GM23338 (cell line): Measurements from ENCODE around the gene SELENOM. TPM values are rescaled to one million over a fixed set of nuclear protein-coding genes. Genes with fewer than 3 reads are reported as not detected.

Source experiments
- ATAC-seq: fragments of 200-7000 bp; cut with Tn5 transposase; 3 replicates; pipeline ENCODE4 v1.9.1; 2020
- DNase-seq: peaks from one replicate; pipeline ENCODE4 v3.0.0-alpha.2; 2015; ENCODE audit warnings: low spot score
- H2AFZ ChIP-seq: fragments of 200-600 bp; sonication (generic); 2 replicates; pipeline ENCODE4 v1.8.0; 2016; ENCODE audit warnings: antibody characterized with exemption, mild to moderate bottlenecking, moderate library complexity
- H3F3A ChIP-seq: fragments of 200-600 bp; sonication (generic); replicated peaks from 2 replicates; pipeline ENCODE4 v1.8.0; 2017; ENCODE audit warnings: antibody characterized with exemption, mixed run types, low read depth
- H3K27ac ChIP-seq: fragments of 200-600 bp; sonication (generic); 2 replicates; pipeline ENCODE4 v1.6.1; 2016; ENCODE audit warnings: low read depth
- H3K27me3 ChIP-seq: fragments of 200-600 bp; sonication (generic); 2 replicates; pipeline ENCODE4 v1.8.0; 2016; ENCODE audit warnings: mild to moderate bottlenecking, mixed run types, moderate library complexity; ENCODE audit not compliant: insufficient read depth
- H3K36me3 ChIP-seq: fragments of 200-600 bp; sonication (generic); 2 replicates; pipeline ENCODE4 v1.8.0; 2016; ENCODE audit warnings: mild to moderate bottlenecking; ENCODE audit not compliant: insufficient read depth
- H3K4me1 ChIP-seq: fragments of 200-600 bp; sonication (generic); 2 replicates; pipeline ENCODE4 v1.8.0; 2016; ENCODE audit warnings: mild to moderate bottlenecking, moderate library complexity; ENCODE audit not compliant: insufficient read depth
- H3K4me2 ChIP-seq: fragments of 200-600 bp; sonication (generic); 2 replicates; pipeline ENCODE4 v1.7.1; 2017; ENCODE audit warnings: mixed run types
- H3K4me3 ChIP-seq: fragments of 200-600 bp; sonication (generic); 2 replicates; pipeline ENCODE4 v1.6.1; 2016; ENCODE audit warnings: mixed run types
- H3K79me2 ChIP-seq: fragments of 200-600 bp; sonication (generic); replicated peaks from 2 replicates; pipeline ENCODE4 v1.8.0; 2017; ENCODE audit warnings: mild to moderate bottlenecking; ENCODE audit not compliant: insufficient read depth
- H3K9me2 ChIP-seq: fragments of 200-600 bp; sonication (generic); 2 replicates; pipeline ENCODE4 v1.8.0; 2017; ENCODE audit not compliant: insufficient read depth
- H4K20me1 ChIP-seq: fragments of 200-600 bp; sonication (generic); replicated peaks from 2 replicates; pipeline ENCODE4 v1.8.0; 2017; ENCODE audit warnings: mild to moderate bottlenecking; ENCODE audit not compliant: insufficient read depth
- H3K27ac Mint-ChIP-seq: 2 replicates; pipeline ENCODE4 v1.8.0; 2020; ENCODE audit warnings: inconsistent platforms, mild to moderate bottlenecking, moderate library complexity, mixed read lengths
- H3K27me3 Mint-ChIP-seq: 3 replicates; pipeline ENCODE4 v1.8.0; 2022; ENCODE audit warnings: low read depth, mild to moderate bottlenecking, moderate library complexity, mixed read lengths, inconsistent platforms; ENCODE audit not compliant: insufficient read depth, poor library complexity
- H3K36me3 Mint-ChIP-seq: 3 replicates; pipeline ENCODE4 v1.8.0; 2021; ENCODE audit warnings: low read depth, mild to moderate bottlenecking, inconsistent platforms, moderate library complexity, mixed read lengths
- H3K4me1 Mint-ChIP-seq: 3 replicates; pipeline ENCODE4 v1.8.0; 2020; ENCODE audit warnings: mild to moderate bottlenecking, inconsistent platforms, mixed read lengths
- H3K4me3 Mint-ChIP-seq: 3 replicates; pipeline ENCODE4 v1.8.0; 2021; ENCODE audit warnings: moderate library complexity, mild to moderate bottlenecking, inconsistent platforms, mixed read lengths
- H3K9me3 Mint-ChIP-seq: 3 replicates; pipeline ENCODE4 v1.8.0; 2020; ENCODE audit warnings: moderate library complexity, mild to moderate bottlenecking, inconsistent platforms, mixed read lengths
- CREB1 ChIP-seq: fragments of 250-450 bp; sonication (Bioruptor Pico); IDR thresholded peaks from 2 replicates; pipeline ENCODE4 v1.5.0; 2020; ENCODE audit warnings: low read depth, mild to moderate bottlenecking, moderate library complexity
- CTCF ChIP-seq, 2 experiments: fragments of 200-600 bp in 1 of 2; sonication (generic) in 1 of 2; conservative IDR thresholded peaks; 2 replicates each; pipeline versions ENCODE4 v1.5.1 to v1.6.1; 2016 to 2017; ENCODE audit warnings: antibody characterized with exemption in 2 of 2, low read depth in 2 of 2, mild to moderate bottlenecking in 2 of 2, moderate library complexity in 1 of 2
- ETS1 ChIP-seq: IDR thresholded peaks from 2 replicates; pipeline ENCODE4 v1.6.1; 2016; ENCODE audit warnings: antibody characterized with exemption
- JUNB ChIP-seq: IDR thresholded peaks from one replicate; pipeline ENCODE4 v1.6.1; 2016; ENCODE audit warnings: antibody characterized with exemption; ENCODE audit not compliant: unreplicated experiment
- POLR2AphosphoS5 ChIP-seq: IDR thresholded peaks from 2 replicates; pipeline ENCODE4 v1.6.1; 2016; ENCODE audit warnings: antibody characterized with exemption, low read depth
- REST ChIP-seq: IDR thresholded peaks from one replicate; pipeline ENCODE4 v1.6.1; 2018; ENCODE audit warnings: antibody characterized with exemption; ENCODE audit not compliant: unreplicated experiment
- STAT1 ChIP-seq: IDR thresholded peaks from one replicate; pipeline ENCODE4 v1.6.1; 2016; ENCODE audit warnings: antibody characterized with exemption; ENCODE audit not compliant: unreplicated experiment
- polyA plus RNA-seq: library from polyadenylated mRNA; unstranded; fragments of >200 nt; fragmentation: Nextera tagmentation; extraction: Ambion mirVana; gene quantifications from 2 replicates; pipeline ENCODE4 v1.2.1, GENCODE V29; 2016
- total RNA-seq: library from RNA; depleted of rRNA; stranded (reverse); fragments of >200 nt; shearing (Covaris generic); gene quantifications from 2 replicates; pipeline ENCODE4 v1.2.3, GENCODE V29; 2014

Gene SELENOM
- total and polyA plus RNA-seq, 2 experiments from 2014 or later = 44.9 to 50.8 TPM

GRCh38 chr22:31105282-31105929, 2.0 kb downstream of the SELENOM start:
- peaks cover 45% of the 10 kb centered on the region for H3K27me3 Mint-ChIP-seq
- peaks cover 6% of the 10 kb centered on the region; the same call in 1 of the 2 replicates for H4K20me1 ChIP-seq

GRCh38 chr22:31104869-31105268, 2.5 kb downstream of the SELENOM start:
- ATAC-seq = peak; percentile 70
- Mint-ChIP-seq H3K36me3 (no peaks in the 10 kb centered on the region), H3K27ac (no peak overlapping the region), H3K9me3 (no peaks in the 10 kb centered on the region; the same call in 2 of the 3 replicates), H3K4me1 (peaks cover 9% of the 10 kb centered on the region), H3K4me3 (peak overlapping the region; percentile 39; the same call in 2 of the 3 replicates), H3K27me3 (peaks cover 45% of the 10 kb centered on the region)
- Histone ChIP-seq H3K4me1 (peaks cover 25% of the 10 kb centered on the region), H3F3A (peaks cover 13% of the 10 kb centered on the region; the same call in 1 of the 2 replicates), H2AFZ (no peak overlapping the region), H3K36me3 (no peaks in the 10 kb centered on the region), H3K9me2 (no peaks in the 10 kb centered on the region), H3K4me3 (peak overlapping the region; percentile 48), H3K4me2 (peak overlapping the region; percentile 78), H4K20me1 (peaks cover 6% of the 10 kb centered on the region; the same call in 1 of the 2 replicates), H3K79me2 (no peaks in the 10 kb centered on the region), H3K27me3 (peaks cover 22% of the 10 kb centered on the region), H3K27ac (no peak overlapping the region)
- peak; percentile 45 for TF ChIP-seq CREB1 (CRISPR knock-in tag)
- TF ChIP-seq JUNB = no peak
- peak; percentile 50 for TF ChIP-seq POLR2AphosphoS5
- peak; percentile 80 to 91 for TF ChIP-seq CTCF (conservative IDR thresholded peaks at IDR 0.05; ENCODE audit: low read depth in 2 of 2)
- DNase-seq = peak; percentile 93

More at GRCh38 chr22:31105282-31105929, 2.0 kb downstream of the SELENOM start:
- Mint-ChIP-seq H3K4me3 (peak overlapping the region; percentile 48; the same call in 2 of the 3 replicates), H3K4me1 (peaks cover 9% of the 10 kb centered on the region), H3K27ac (no peak overlapping the region), H3K9me3 (no peaks in the 10 kb centered on the region; the same call in 2 of the 3 replicates), H3K36me3 (no peaks in the 10 kb centered on the region)
- H2AFZ ChIP-seq = no peak overlapping the region
- no peaks in the 10 kb centered on the region for H3K79me2 ChIP-seq
- H3K4me1 ChIP-seq = peaks cover 25% of the 10 kb centered on the region
- peak overlapping the region; percentile 78 for H3K4me2 ChIP-seq
- H3K36me3 ChIP-seq = no peaks in the 10 kb centered on the region
- no peak overlapping the region for H3K27ac ChIP-seq
- peak overlapping the region; percentile 48 for H3K4me3 ChIP-seq
- no peaks in the 10 kb centered on the region for H3K9me2 ChIP-seq
- ATAC-seq (no peak), DNase-seq (no peak)
- peaks cover 22% of the 10 kb centered on the region for H3K27me3 ChIP-seq
- H3F3A ChIP-seq = peaks cover 13% of the 10 kb centered on the region; the same call in 1 of the 2 replicates
- TF ChIP-seq REST (no peak), ETS1 (no peak), JUNB (no peak), STAT1 (no peak)
